ENCODE data around the gene RPA4. TPM values are rescaled to one million over a fixed set of nuclear protein-coding genes. Genes with fewer than 3 reads are reported as not detected.

RPA4 gene
- 0.24 and 0.56 TPM in 2 replicates for total RNA-seq
- long read RNA-seq = 0 reads

DNA sequence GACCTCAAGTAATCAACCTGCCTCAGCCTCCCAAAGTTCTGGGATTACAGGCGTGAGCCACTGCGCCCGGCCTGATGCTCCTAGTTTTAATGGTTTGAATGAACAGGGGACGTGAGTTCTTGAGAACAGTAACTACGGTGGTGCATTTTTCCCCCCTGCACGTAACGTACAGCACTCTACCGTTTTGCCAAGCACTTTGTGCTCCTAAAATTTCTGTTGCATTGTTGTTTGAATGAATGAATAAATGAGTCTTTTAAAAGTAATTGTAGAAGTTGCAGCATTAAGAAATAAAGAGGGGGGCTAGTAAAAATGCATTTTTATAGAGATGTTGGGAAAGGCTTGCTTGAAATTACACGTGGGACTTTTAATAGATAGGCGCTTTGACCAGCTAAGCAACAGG lies at the start of gene RPA4:
Gene RPA4 (plus strand): TSS at position 301 of the 400 bp plus-strand sequence. CDS start 403 bp downstream, outside the sequence.
- no peaks in the 10 kb centered on the region for H3K36me3 Mint-ChIP-seq (ENCODE audit: unreplicated experiment)
- no peak within 1 kb of the TSS for H3K27ac Mint-ChIP-seq (ENCODE audit: unreplicated experiment)
- no peak for DNase-seq (ENCODE audit: extremely low spot score, unreplicated experiment)
- no peaks in the 10 kb centered on the region for H3K9me3 Mint-ChIP-seq (ENCODE audit: unreplicated experiment)
- no peak for TF ChIP-seq CTCF (IDR thresholded peaks at IDR 0.05)
- peaks cover 2% of the 10 kb centered on the region for H3K4me1 Mint-ChIP-seq (ENCODE audit: unreplicated experiment)
- no peaks in the 10 kb centered on the region for H3K27me3 Mint-ChIP-seq (ENCODE audit: unreplicated experiment)
- no peak within 1 kb of the TSS for H3K4me3 Mint-ChIP-seq (ENCODE audit: unreplicated experiment)

GRCh38 chrX:96834137-96834536 lies 49.6 kb upstream of the RPA4 start:
- Mint-ChIP-seq H3K36me3 (ENCODE audit: unreplicated experiment) (no peaks in the 10 kb centered on the region), H3K27me3 (ENCODE audit: unreplicated experiment) (no peaks in the 10 kb centered on the region), H3K9me3 (ENCODE audit: unreplicated experiment) (no peaks in the 10 kb centered on the region), H3K27ac (ENCODE audit: unreplicated experiment) (no peak overlapping the region), H3K4me3 (ENCODE audit: unreplicated experiment) (no peak overlapping the region), H3K4me1 (ENCODE audit: unreplicated experiment) (no peaks in the 10 kb centered on the region)
- TF ChIP-seq CTCF (IDR thresholded peaks at IDR 0.05) = no peak
- no peak for DNase-seq (ENCODE audit: extremely low spot score, unreplicated experiment)

DNA sequence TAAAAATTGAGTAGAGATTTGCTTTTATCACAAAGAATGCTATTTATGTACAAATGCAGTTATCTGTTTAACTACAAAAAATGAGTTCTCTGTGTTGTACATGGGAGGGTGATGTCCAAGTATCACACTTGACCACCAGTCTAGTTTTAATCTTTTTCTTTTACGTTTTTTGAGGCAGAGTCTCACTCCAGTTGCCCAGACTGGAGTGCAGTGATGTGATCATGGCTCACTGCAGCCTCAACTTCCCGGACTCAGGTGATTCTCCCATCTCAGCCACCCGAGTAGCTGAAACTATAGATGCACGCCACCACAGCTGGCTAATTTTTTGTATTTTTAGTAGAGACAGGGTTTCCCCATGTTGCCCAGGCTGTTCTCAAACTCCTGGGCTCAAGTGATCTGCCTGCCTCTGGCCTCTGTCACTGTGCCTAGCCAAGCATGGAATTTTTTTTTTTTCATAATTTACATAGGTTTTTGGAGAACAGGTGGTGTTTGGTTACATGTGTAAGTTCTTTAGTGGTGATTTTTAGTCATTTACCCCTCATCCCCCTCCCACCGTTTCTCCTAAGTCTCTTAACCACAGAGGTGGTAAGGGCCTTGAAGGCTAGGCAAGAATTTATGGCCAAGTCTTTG lies 47.9 kb upstream of the RPA4 start:
- no peaks in the 10 kb centered on the region for H3K4me1 Mint-ChIP-seq (ENCODE audit: unreplicated experiment)
- no peaks in the 10 kb centered on the region for H3K36me3 Mint-ChIP-seq (ENCODE audit: unreplicated experiment)
- no peak for DNase-seq (ENCODE audit: extremely low spot score, unreplicated experiment)
- H3K4me3 Mint-ChIP-seq (ENCODE audit: unreplicated experiment) = no peak overlapping the region
- no peak overlapping the region for H3K27ac Mint-ChIP-seq (ENCODE audit: unreplicated experiment)
- no peak for TF ChIP-seq CTCF (IDR thresholded peaks at IDR 0.05)
- no peaks in the 10 kb centered on the region for H3K9me3 Mint-ChIP-seq (ENCODE audit: unreplicated experiment)
- no peaks in the 10 kb centered on the region for H3K27me3 Mint-ChIP-seq (ENCODE audit: unreplicated experiment)

DNA sequence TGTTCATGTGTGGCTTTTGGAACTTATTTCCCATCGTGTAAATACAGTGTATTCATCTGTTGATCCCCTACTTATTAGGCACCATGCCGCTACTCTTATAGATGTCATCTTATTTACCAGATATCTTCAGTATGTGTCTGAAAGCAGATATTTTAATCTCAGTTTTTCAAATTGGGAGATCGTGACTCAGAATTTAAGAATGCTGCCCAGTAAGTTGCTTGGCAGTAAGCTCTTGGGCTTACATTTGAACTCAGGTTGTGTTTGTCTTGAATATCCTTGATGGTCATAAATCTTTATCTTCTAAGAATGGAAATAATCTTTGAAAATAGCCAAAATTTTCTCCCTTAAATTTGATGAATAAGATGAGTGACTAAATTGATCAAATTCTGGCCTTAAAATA lies 45.9 kb upstream of the RPA4 start:
- H3K36me3 Mint-ChIP-seq (ENCODE audit: unreplicated experiment) = no peaks in the 10 kb centered on the region
- TF ChIP-seq CTCF (IDR thresholded peaks at IDR 0.05) = no peak
- H3K27me3 Mint-ChIP-seq (ENCODE audit: unreplicated experiment) = no peaks in the 10 kb centered on the region
- no peak overlapping the region for H3K27ac Mint-ChIP-seq (ENCODE audit: unreplicated experiment)
- no peak for DNase-seq (ENCODE audit: extremely low spot score, unreplicated experiment)
- no peaks in the 10 kb centered on the region for H3K4me1 Mint-ChIP-seq (ENCODE audit: unreplicated experiment)
- H3K9me3 Mint-ChIP-seq (ENCODE audit: unreplicated experiment) = no peaks in the 10 kb centered on the region
- H3K4me3 Mint-ChIP-seq (ENCODE audit: unreplicated experiment) = no peak overlapping the region

GRCh38 chrX:96838537-96838936 lies 45.2 kb upstream of the RPA4 start:
- TF ChIP-seq CTCF (IDR thresholded peaks at IDR 0.05) = no peak
- no peaks in the 10 kb centered on the region for H3K9me3 Mint-ChIP-seq (ENCODE audit: unreplicated experiment)
- H3K4me1 Mint-ChIP-seq (ENCODE audit: unreplicated experiment) = no peaks in the 10 kb centered on the region
- no peak overlapping the region for H3K27ac Mint-ChIP-seq (ENCODE audit: unreplicated experiment)
- H3K36me3 Mint-ChIP-seq (ENCODE audit: unreplicated experiment) = no peaks in the 10 kb centered on the region
- no peak overlapping the region for H3K4me3 Mint-ChIP-seq (ENCODE audit: unreplicated experiment)
- no peak for DNase-seq (ENCODE audit: extremely low spot score, unreplicated experiment)
- H3K27me3 Mint-ChIP-seq (ENCODE audit: unreplicated experiment) = no peaks in the 10 kb centered on the region

Measured in osteocyte (in vitro differentiated cells).